HepG2 (cell line): ENCODE data around the gene FBLN7. TPM values are rescaled to one million over a fixed set of nuclear protein-coding genes. Genes with fewer than 3 reads are reported as not detected.
A peak's percentile ranks its signal among the peaks of the same experiment; 100 is the strongest.

ENCODE experiments used
- AKNA ChIP-seq: sonication (generic); formaldehyde crosslinking; IDR thresholded peaks from 2 replicates; pipeline ENCODE4 v1.4.0; 2020; ENCODE audit warnings: missing genetic modification reagents, borderline replicate concordance
- CSRNP1 ChIP-seq: sonication (generic); formaldehyde crosslinking; IDR thresholded peaks from 2 replicates; pipeline ENCODE4 v1.8.1; 2023; ENCODE audit warnings: mild to moderate bottlenecking, missing genetic modification reagents
- ELF4 ChIP-seq: sonication (generic); formaldehyde crosslinking; IDR thresholded peaks from 2 replicates; pipeline ENCODE4 v1.5.0; 2020; ENCODE audit warnings: missing genetic modification reagents, mild to moderate bottlenecking, moderate library complexity, borderline replicate concordance
- MAX ChIP-seq: IDR thresholded peaks from 2 replicates; pipeline ENCODE4 v1.6.1; 2012; ENCODE audit warnings: inconsistent platforms
- MLXIP ChIP-seq: sonication (generic); formaldehyde crosslinking; IDR thresholded peaks from 2 replicates; pipeline ENCODE4 v1.9.0; 2021; ENCODE audit warnings: missing genetic modification reagents, borderline replicate concordance
- NFYB ChIP-seq: sonication (generic); formaldehyde crosslinking; IDR thresholded peaks from 2 replicates; pipeline ENCODE4 v1.4.0; 2020; ENCODE audit warnings: missing genetic modification reagents
- POLR2G ChIP-seq: fragments of 200-400 bp; formaldehyde crosslinking; IDR thresholded peaks from 2 replicates; pipeline ENCODE4 v1.6.1; 2018; ENCODE audit warnings: mild to moderate bottlenecking, low read depth, low read length, moderate library complexity
- XRCC5 ChIP-seq: fragments of 200-400 bp; formaldehyde crosslinking; optimal IDR thresholded peaks from 2 replicates; pipeline ENCODE3; 2017; ENCODE audit warnings: mild to moderate bottlenecking, low read length
- ZBTB14 ChIP-seq: sonication (generic); formaldehyde crosslinking; IDR thresholded peaks from 2 replicates; pipeline ENCODE4 v1.4.0; 2020; ENCODE audit warnings: missing genetic modification reagents
- ZBTB21 ChIP-seq: sonication (generic); formaldehyde crosslinking; IDR thresholded peaks from 2 replicates; pipeline ENCODE4 v1.4.0; 2020; ENCODE audit warnings: missing genetic modification reagents
- ZFX ChIP-seq: sonication (generic); formaldehyde crosslinking; IDR thresholded peaks from 2 replicates; pipeline ENCODE4 v1.4.0; 2020; ENCODE audit warnings: mild to moderate bottlenecking, low read depth, missing genetic modification reagents, moderate library complexity
- ZNF230 ChIP-seq: sonication (generic); formaldehyde crosslinking; IDR thresholded peaks from 2 replicates; pipeline ENCODE4 v1.4.0; 2020; ENCODE audit warnings: mild to moderate bottlenecking, missing genetic modification reagents
- ZNF543 ChIP-seq: sonication (generic); formaldehyde crosslinking; IDR thresholded peaks from 2 replicates; pipeline ENCODE4 v1.4.0; 2020; ENCODE audit warnings: mild to moderate bottlenecking, missing genetic modification reagents
- polyA plus RNA-seq, 8 experiments: library from polyadenylated mRNA; depleted of rRNA in 3 of 8; stranded (reverse) in 7 of 8; unstranded in 1 of 8; fragments of >200 nt; fragmentation: Illumina TruSeq in 4 of 8; extraction: Trizol in 4 of 8; gene quantifications; 2 replicates each; pipeline versions ENCODE4 v1.2.1 to v1.2.3, GENCODE V29; 2011 to 2016; ENCODE audit warnings: low read depth in 4 of 8, missing spikeins in 1 of 8, mixed read lengths in 1 of 8; ENCODE audit not compliant: insufficient read depth in 1 of 8
- total RNA-seq, 5 experiments: library from RNA; depleted of rRNA; stranded (reverse); fragments of >200 nt; fragmentation: Illumina TruSeq; extraction: Trizol; gene quantifications; 2 replicates each; pipeline ENCODE4 v1.2.3, GENCODE V29; 2016; ENCODE audit warnings: low read depth in 1 of 5

The FBLN7 gene
- total and polyA plus RNA-seq, 2 of the 13 experiments (the other 11 are each of a cell fraction or from before 2014, with no cell fraction given): 1.4 to 2.3 TPM

GRCh38 chr2:112138159-112139032, at the start of gene FBLN7 (continued):
- TF ChIP-seq ZFX (CRISPR knock-in tag) (peak; percentile 42; the same call in 1 of the 2 replicates), NFYB (CRISPR knock-in tag) (no peak), POLR2G (0 out of 2 replicates have a peak, but pooled peaks have one; percentile 19), CSRNP1 (CRISPR knock-in tag) (peak; percentile 26; the same call in 1 of the 2 replicates), MAX (0 out of 2 replicates have a peak, but pooled peaks have one; percentile 38), ZBTB14 (CRISPR knock-in tag) (peak; percentile 92), AKNA (no peak), ZNF543 (0 out of 2 replicates have a peak, but pooled peaks have one; percentile 54), MLXIP (no peak), ZNF230 (CRISPR knock-in tag) (no peak), ZBTB21 (no peak), XRCC5 (no peak), ELF4 (no peak)
